ENCODE data around the gene HNRNPUL2. TPM values are rescaled to one million over a fixed set of nuclear protein-coding genes. Genes with fewer than 3 reads are reported as not detected.

HNRNPUL2 gene
- total and polyA plus RNA-seq, 2 of the 4 experiments (the other 2 are of a cell fraction) = 3.9 to 30.2 TPM

DNA sequence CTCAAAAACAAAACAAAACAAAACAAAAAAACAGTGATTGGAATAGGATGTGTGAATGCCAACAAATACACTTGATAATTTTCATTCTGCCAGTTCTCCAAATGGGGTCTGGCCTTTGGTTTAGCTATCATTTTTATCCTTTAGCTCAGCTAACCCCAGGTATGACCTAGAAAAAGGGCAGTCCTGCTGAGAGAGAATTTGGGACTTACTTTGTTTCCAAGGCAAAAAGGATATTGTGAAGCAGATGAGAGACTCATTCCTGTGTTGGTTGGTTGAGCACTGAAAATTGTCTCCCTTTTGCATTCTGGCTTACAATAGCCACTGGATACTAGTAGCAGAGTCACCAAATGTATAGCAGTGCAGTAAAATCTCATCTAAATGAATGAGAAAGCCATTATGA is 9.9 kb upstream of the HNRNPUL2 start:
- H4K5ac ChIP-seq (ENCODE audit: low read depth, low read length) = no peak overlapping the region
- in situ Hi-C loops (cut with MboI; ENCODE audit: low sequenced_read_pairs) = no loop called here
- peaks cover 45% of the 10 kb centered on the region for H3K36me3 ChIP-seq (ENCODE audit: control insufficient read depth, insufficient read depth, low read length)
- H4K8ac ChIP-seq (ENCODE audit: low read depth in 2 of 2, low read length in 2 of 2) = no peak overlapping the region
- dilution Hi-C loops (cut with HindIII; ENCODE audit: low sequenced_read_pairs, unreplicated experiment) = no loop called here
- intact Hi-C loops (cut with micrococcal nuclease) = no loop called here
- no peaks in the 10 kb centered on the region for H3K4me1 ChIP-seq (ENCODE audit: control insufficient read depth, insufficient read depth, low read length)
- H3K27me3 ChIP-seq (ENCODE audit: control insufficient read depth, insufficient read depth, low read length) = no peaks in the 10 kb centered on the region
- no peak for DNase-seq
- no TSS peak for BruUV-seq (replicated peaks)
- H3K18ac ChIP-seq (ENCODE audit: low read depth, low read length) = no peak overlapping the region
- H4K20me1 ChIP-seq (ENCODE audit: insufficient read depth, low read length) = no peaks in the 10 kb centered on the region; the same call in 1 of the 2 replicates
- H3K9me1 ChIP-seq (ENCODE audit: insufficient read depth, low read length) = no peaks in the 10 kb centered on the region
- peaks cover 10 to 20% of the 10 kb centered on the region in 2 experiments; a peak in 3 of 4 replicates for H3K79me1 ChIP-seq (ENCODE audit: low read depth in 1 of 2, low read length in 2 of 2)
- no peak overlapping the region for H3K4me2 ChIP-seq (ENCODE audit: low read depth, low read length)
- no peak overlapping the region for H3K23ac ChIP-seq (ENCODE audit: low read depth, low read length)
- H2AK9ac ChIP-seq (replicated peaks; ENCODE audit: low read depth, low read length, poor library complexity) = no peak overlapping the region
- POLR2A ChIA-PET (ENCODE audit: unreplicated experiment) = interaction anchor here (0.6 kb wide), 1 partner anchor 118 kb away, joined by 3 read pairs; no protein-coding TSS in a partner anchor
- H3K9me3 ChIP-seq (ENCODE audit: control insufficient read depth, insufficient read depth, low read length) = no peaks in the 10 kb centered on the region
- H4K91ac ChIP-seq (ENCODE audit: insufficient read depth, low read depth, low read length) = no peak overlapping the region
- no peak for ATAC-seq (ENCODE audit: low read depth)
- H3K14ac ChIP-seq (replicated peaks; ENCODE audit: low read depth, low read length) = no peak overlapping the region
- H2BK5ac ChIP-seq (ENCODE audit: low read depth, low read length, poor library complexity, severe bottlenecking) = no peak overlapping the region
- H3K56ac ChIP-seq (ENCODE audit: extremely low read depth, insufficient read depth, low read length) = no peak overlapping the region
- CTCF ChIA-PET = no interaction called here
- H2AK5ac ChIP-seq (ENCODE audit: low read depth, low read length) = no peak overlapping the region
- H2BK20ac ChIP-seq (ENCODE audit: low read depth, low read length) = no peak overlapping the region
- no peak overlapping the region for H3K4ac ChIP-seq (ENCODE audit: low read depth, low read length)
- no peak overlapping the region for H2AFZ ChIP-seq (replicated peaks; ENCODE audit: low read length, poor library complexity)
- no peak overlapping the region for H3K27ac ChIP-seq (ENCODE audit: insufficient read depth, low read length)
- no peak overlapping the region for H2BK15ac ChIP-seq (ENCODE audit: low read depth, low read length)
- no peak overlapping the region for H3K4me3 ChIP-seq (ENCODE audit: insufficient read depth, low read depth, low read length)
- H3K9ac ChIP-seq (ENCODE audit: low read depth, low read length) = no peak overlapping the region
- no peak overlapping the region for H2BK120ac ChIP-seq (ENCODE audit: low read depth, low read length)
- TF ChIP-seq USF2 (IDR thresholded peaks at IDR 0.05; ENCODE audit: low read depth, low read length) (no peak), NFE2L2 (IDR thresholded peaks at IDR 0.05; ENCODE audit: low read depth, low read length) (no peak), RCOR1 (IDR thresholded peaks at IDR 0.05; ENCODE audit: insufficient replicate concordance, low read length) (no peak), RFX5 (IDR thresholded peaks at IDR 0.05; ENCODE audit: low read depth, low read length) (no peak), MAZ (IDR thresholded peaks at IDR 0.05; ENCODE audit: borderline replicate concordance, low read depth, low read length) (no peak)

Measured in IMR-90 (cell line).